DOHH2 (cell line): ENCODE results near the gene ALCAM.

ENCODE experiments used
- H3F3A ChIP-seq: fragments of 200-600 bp; sonication (generic), shearing (Covaris generic); 2 replicates; pipeline ENCODE4 v1.6.0; 2016; ENCODE audit warnings: antibody characterized with exemption, mild to moderate bottlenecking; ENCODE audit not compliant: control insufficient read depth, insufficient read depth
- H3K27ac ChIP-seq: fragments of 200-600 bp; sonication (generic); 2 replicates; pipeline ENCODE4 v1.5.1; 2014; ENCODE audit warnings: low read depth, mild to moderate bottlenecking, low read length, moderate library complexity
- H3K27me3 ChIP-seq: fragments of 200-600 bp; sonication (generic); 2 replicates; pipeline ENCODE4 v1.6.1; 2014; ENCODE audit warnings: mild to moderate bottlenecking, low read length, mixed read lengths; ENCODE audit not compliant: control insufficient read depth
- H3K36me3 ChIP-seq: fragments of 200-600 bp; sonication (generic); 2 replicates; pipeline ENCODE4 v1.6.1; 2014; ENCODE audit warnings: mild to moderate bottlenecking, low read length, moderate library complexity, mixed read lengths; ENCODE audit not compliant: control insufficient read depth
- H3K4me1 ChIP-seq: fragments of 200-600 bp; sonication (generic); 2 replicates; pipeline ENCODE4 v1.6.1; 2014; ENCODE audit warnings: mild to moderate bottlenecking, low read length, mixed read lengths; ENCODE audit not compliant: control insufficient read depth
- H3K4me2 ChIP-seq: fragments of 200-600 bp; sonication (generic); 2 replicates; pipeline ENCODE4 v1.6.0; 2014; ENCODE audit warnings: mild to moderate bottlenecking, low read length, moderate library complexity
- H3K4me3 ChIP-seq: fragments of 200-600 bp; sonication (generic); 2 replicates; pipeline ENCODE4 v1.5.1; 2014; ENCODE audit warnings: mild to moderate bottlenecking, low read length, mixed read lengths
- H3K79me2 ChIP-seq: fragments of 200-600 bp; sonication (generic); 2 replicates; pipeline ENCODE4 v1.6.1; 2014; ENCODE audit warnings: mild to moderate bottlenecking, low read length, mixed read lengths; ENCODE audit not compliant: control insufficient read depth
- H3K9me2 ChIP-seq: fragments of 200-600 bp; sonication (generic); replicated peaks from 2 replicates; pipeline ENCODE4 v1.6.1; 2014; ENCODE audit warnings: mild to moderate bottlenecking, low read length, mixed read lengths; ENCODE audit not compliant: control insufficient read depth
- H3K9me3 ChIP-seq: fragments of 200-600 bp; sonication (generic); 2 replicates; pipeline ENCODE4 v1.6.1; 2014; ENCODE audit warnings: antibody characterized with exemption, low read length, mixed read lengths; ENCODE audit not compliant: control insufficient read depth, insufficient read depth
- H4K20me1 ChIP-seq: fragments of 200-600 bp; sonication (generic); 2 replicates; pipeline ENCODE4 v1.6.0; 2014; ENCODE audit warnings: low read depth, mild to moderate bottlenecking, antibody characterized with exemption, low read length, moderate library complexity; ENCODE audit not compliant: control insufficient read depth, insufficient read depth
- EZH2phosphoT487 ChIP-seq: fragments of 200-600 bp; sonication (generic); IDR thresholded peaks from 2 replicates; pipeline ENCODE4 v1.6.1; 2017; ENCODE audit warnings: borderline replicate concordance, mild to moderate bottlenecking, antibody characterized with exemption, low read length, moderate library complexity, mixed read lengths
- TF ChIP-seq, protein P1 (sequence below): fragments of 200-600 bp; sonication (generic); IDR thresholded peaks from one replicate; pipeline ENCODE4 v1.5.1; 2014; ENCODE audit warnings: antibody characterized with exemption, mild to moderate bottlenecking, low read depth, low read length; ENCODE audit not compliant: poor library complexity, severe bottlenecking

Gene ALCAM

GRCh38 chr3:105593315-105593714 is 226.6 kb downstream of the ALCAM start:
- Histone ChIP-seq H3K27ac (no peak overlapping the region), H3K4me1 (no peaks in the 10 kb centered on the region), H3K36me3 (no peaks in the 10 kb centered on the region), H3K27me3 (no peaks in the 10 kb centered on the region), H3K4me3 (no peak overlapping the region), H3K4me2 (no peak overlapping the region), H4K20me1 (no peaks in the 10 kb centered on the region), H3F3A (no peaks in the 10 kb centered on the region), H3K79me2 (no peaks in the 10 kb centered on the region), H3K9me2 (no peaks in the 10 kb centered on the region), H3K9me3 (no peaks in the 10 kb centered on the region)
- no peak for TF ChIP-seq EZH2phosphoT487
- TF ChIP-seq, protein P1, sequence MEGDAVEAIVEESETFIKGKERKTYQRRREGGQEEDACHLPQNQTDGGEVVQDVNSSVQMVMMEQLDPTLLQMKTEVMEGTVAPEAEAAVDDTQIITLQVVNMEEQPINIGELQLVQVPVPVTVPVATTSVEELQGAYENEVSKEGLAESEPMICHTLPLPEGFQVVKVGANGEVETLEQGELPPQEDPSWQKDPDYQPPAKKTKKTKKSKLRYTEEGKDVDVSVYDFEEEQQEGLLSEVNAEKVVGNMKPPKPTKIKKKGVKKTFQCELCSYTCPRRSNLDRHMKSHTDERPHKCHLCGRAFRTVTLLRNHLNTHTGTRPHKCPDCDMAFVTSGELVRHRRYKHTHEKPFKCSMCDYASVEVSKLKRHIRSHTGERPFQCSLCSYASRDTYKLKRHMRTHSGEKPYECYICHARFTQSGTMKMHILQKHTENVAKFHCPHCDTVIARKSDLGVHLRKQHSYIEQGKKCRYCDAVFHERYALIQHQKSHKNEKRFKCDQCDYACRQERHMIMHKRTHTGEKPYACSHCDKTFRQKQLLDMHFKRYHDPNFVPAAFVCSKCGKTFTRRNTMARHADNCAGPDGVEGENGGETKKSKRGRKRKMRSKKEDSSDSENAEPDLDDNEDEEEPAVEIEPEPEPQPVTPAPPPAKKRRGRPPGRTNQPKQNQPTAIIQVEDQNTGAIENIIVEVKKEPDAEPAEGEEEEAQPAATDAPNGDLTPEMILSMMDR: no peak

DNA sequence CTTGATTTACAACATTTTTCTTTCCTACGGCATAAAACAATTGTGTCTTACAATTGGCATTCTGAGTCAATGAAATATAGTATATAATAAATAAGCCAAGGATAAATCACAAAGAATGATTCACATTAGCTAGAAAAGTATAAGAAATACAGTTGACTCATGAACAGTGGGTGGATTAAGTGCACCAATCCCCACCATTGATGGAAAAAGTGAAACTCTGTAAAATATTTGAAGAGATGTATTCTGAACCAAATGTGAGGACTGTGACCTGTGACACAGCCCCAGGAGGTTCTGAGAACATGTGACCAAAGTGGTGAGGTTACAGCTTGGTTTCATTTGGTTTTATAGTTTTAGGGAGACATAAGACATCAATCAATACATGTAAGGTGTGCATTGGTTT is 227.5 kb downstream of the ALCAM start:
- no peak overlapping the region for H3K4me2 ChIP-seq
- H3K79me2 ChIP-seq: no peaks in the 10 kb centered on the region
- H3K9me2 ChIP-seq: no peaks in the 10 kb centered on the region
- H3K9me3 ChIP-seq: no peaks in the 10 kb centered on the region
- H3K4me3 ChIP-seq: no peak overlapping the region
- no peak overlapping the region for H3K27ac ChIP-seq
- TF ChIP-seq EZH2phosphoT487: no peak
- TF ChIP-seq, protein P1: no peak
- no peaks in the 10 kb centered on the region for H3K27me3 ChIP-seq
- no peaks in the 10 kb centered on the region for H3F3A ChIP-seq
- no peaks in the 10 kb centered on the region for H3K4me1 ChIP-seq
- H3K36me3 ChIP-seq: no peaks in the 10 kb centered on the region
- H4K20me1 ChIP-seq: no peaks in the 10 kb centered on the region

DNA sequence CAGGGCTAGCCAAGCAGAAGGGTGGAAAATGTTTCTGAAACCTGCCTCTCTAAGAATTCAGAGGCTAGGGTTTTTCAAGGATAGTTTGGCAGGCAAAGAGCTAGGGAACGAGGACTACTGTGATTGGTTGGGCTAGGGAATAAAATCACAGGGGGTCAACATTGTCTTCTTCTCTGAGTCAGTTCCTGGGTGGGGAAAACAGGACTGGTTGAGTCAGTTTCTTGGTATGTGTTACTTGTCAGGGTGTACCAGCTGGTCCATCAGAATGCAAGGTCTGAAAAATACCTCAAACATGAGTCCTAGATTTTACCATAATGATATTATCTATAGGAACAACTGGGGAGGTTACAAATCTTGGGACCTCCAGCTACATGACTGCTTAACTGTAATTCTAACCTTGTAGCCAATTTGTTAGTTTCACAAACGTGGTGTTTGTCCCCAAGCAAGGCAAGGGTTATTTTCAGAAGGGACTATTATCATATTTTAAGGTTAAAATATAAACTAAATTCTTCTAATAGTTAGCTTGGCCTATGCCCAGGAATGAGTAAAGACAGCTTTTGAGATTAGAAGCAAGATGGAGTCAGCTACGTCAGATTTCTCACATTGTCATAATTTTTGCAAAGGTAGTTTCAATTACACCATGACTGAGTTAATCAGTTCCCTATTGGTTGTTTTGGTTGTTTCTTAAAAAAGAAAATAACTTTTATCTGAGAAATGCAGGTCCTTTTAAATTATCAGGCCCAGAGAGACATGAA is 231.5 kb downstream of the ALCAM start:
- Histone ChIP-seq H3K27me3 (no peaks in the 10 kb centered on the region), H3K4me3 (no peak overlapping the region), H3K27ac (no peak overlapping the region), H3F3A (no peaks in the 10 kb centered on the region), H3K9me3 (no peaks in the 10 kb centered on the region), H3K4me2 (no peak overlapping the region), H3K4me1 (no peaks in the 10 kb centered on the region), H3K36me3 (no peaks in the 10 kb centered on the region), H4K20me1 (no peaks in the 10 kb centered on the region), H3K79me2 (no peaks in the 10 kb centered on the region), H3K9me2 (no peaks in the 10 kb centered on the region)
- TF ChIP-seq EZH2phosphoT487: no peak
- TF ChIP-seq, protein P1: no peak
